ENCODE results near the gene TRIM69. TPM values are rescaled to one million over a fixed set of nuclear protein-coding genes. Genes with fewer than 3 reads are reported as not detected.
A peak's percentile ranks its signal among the peaks of the same experiment; 100 is the strongest.

The TRIM69 gene
- total RNA-seq, 1 donor from 2014 or later, result 37.2 TPM

DNA sequence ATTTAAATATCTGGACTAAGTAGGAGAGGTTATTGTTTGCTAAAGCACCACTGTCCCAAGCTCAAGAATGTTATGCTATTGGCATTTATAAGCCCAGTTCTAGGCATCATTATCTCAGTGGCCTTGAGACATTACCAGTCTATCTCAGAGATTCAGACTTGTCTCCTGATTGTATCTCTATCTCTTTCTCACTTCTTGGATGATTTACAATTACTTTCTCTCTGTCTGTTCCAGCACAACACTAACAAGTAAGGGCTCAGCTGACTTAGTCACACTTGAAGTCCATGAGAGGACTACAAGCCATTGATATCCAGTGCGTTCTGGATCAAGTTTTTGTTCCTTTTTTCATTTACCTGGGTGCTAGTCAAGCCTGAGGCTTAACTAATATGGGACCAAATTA is 60.2 kb downstream of the TRIM69 start:
- no peaks in the 10 kb centered on the region for H3K9me3 Mint-ChIP-seq (ENCODE audit: unreplicated experiment)

GRCh38 chr15:44798826-44799225 is 62.5 kb downstream of the TRIM69 start:
- no peak for DNase-seq (ENCODE audit: low read depth)
- H3K9ac ChIP-seq (ENCODE audit: low read length), result no peak overlapping the region
- peaks cover 2% of the 10 kb centered on the region for H3K9me3 ChIP-seq (ENCODE audit: insufficient read depth, low read depth, low read length)
- no peaks in the 10 kb centered on the region for H3K4me1 ChIP-seq (ENCODE audit: insufficient read depth, low read length)
- no peak overlapping the region for H2AFZ ChIP-seq (ENCODE audit: low read depth, low read length)
- no peak overlapping the region for H3K4me2 ChIP-seq (ENCODE audit: low read length)
- Mint-ChIP-seq H3K27ac (ENCODE audit: unreplicated experiment) (no peak overlapping the region), H3K36me3 (ENCODE audit: low read depth, unreplicated experiment) (no peaks in the 10 kb centered on the region), H3K27me3 (ENCODE audit: low read depth, unreplicated experiment) (peaks cover 4% of the 10 kb centered on the region), H3K4me3 (ENCODE audit: unreplicated experiment) (no peak overlapping the region), H3K4me1 (ENCODE audit: low read depth, unreplicated experiment) (peaks cover 2% of the 10 kb centered on the region), H3K9me3 (ENCODE audit: unreplicated experiment) (no peaks in the 10 kb centered on the region)
- H3K4me3 ChIP-seq (ENCODE audit: insufficient read depth, low read depth, low read length), result no peak overlapping the region
- H3K27me3 ChIP-seq (ENCODE audit: insufficient read depth, low read length), result peaks cover 10% of the 10 kb centered on the region
- H3K79me2 ChIP-seq (ENCODE audit: insufficient read depth, low read length), result no peaks in the 10 kb centered on the region
- H4K20me1 ChIP-seq (ENCODE audit: insufficient read depth, low read length), result no peaks in the 10 kb centered on the region
- FAIRE-seq, result no peak
- no peak overlapping the region for H3K27ac ChIP-seq (ENCODE audit: low read depth, low read length)
- TF ChIP-seq, protein P1, sequence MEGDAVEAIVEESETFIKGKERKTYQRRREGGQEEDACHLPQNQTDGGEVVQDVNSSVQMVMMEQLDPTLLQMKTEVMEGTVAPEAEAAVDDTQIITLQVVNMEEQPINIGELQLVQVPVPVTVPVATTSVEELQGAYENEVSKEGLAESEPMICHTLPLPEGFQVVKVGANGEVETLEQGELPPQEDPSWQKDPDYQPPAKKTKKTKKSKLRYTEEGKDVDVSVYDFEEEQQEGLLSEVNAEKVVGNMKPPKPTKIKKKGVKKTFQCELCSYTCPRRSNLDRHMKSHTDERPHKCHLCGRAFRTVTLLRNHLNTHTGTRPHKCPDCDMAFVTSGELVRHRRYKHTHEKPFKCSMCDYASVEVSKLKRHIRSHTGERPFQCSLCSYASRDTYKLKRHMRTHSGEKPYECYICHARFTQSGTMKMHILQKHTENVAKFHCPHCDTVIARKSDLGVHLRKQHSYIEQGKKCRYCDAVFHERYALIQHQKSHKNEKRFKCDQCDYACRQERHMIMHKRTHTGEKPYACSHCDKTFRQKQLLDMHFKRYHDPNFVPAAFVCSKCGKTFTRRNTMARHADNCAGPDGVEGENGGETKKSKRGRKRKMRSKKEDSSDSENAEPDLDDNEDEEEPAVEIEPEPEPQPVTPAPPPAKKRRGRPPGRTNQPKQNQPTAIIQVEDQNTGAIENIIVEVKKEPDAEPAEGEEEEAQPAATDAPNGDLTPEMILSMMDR (IDR thresholded peaks at IDR 0.05; ENCODE audit: insufficient read depth, low read depth, low read length), result peak; percentile 18
- TF ChIP-seq EZH2 (IDR thresholded peaks at IDR 0.05; ENCODE audit: insufficient read depth, low read length), result no peak
- no peaks in the 10 kb centered on the region for H3K36me3 ChIP-seq (ENCODE audit: insufficient read depth, low read length)

More for the DNA sequence above, 60.2 kb downstream of the TRIM69 start:
- Mint-ChIP-seq H3K27ac (ENCODE audit: unreplicated experiment) (no peak overlapping the region), H3K4me1 (ENCODE audit: low read depth, unreplicated experiment) (peaks cover 2% of the 10 kb centered on the region), H3K36me3 (ENCODE audit: low read depth, unreplicated experiment) (no peaks in the 10 kb centered on the region), H3K4me3 (ENCODE audit: unreplicated experiment) (no peak overlapping the region), H3K27me3 (ENCODE audit: low read depth, unreplicated experiment) (peaks cover 2% of the 10 kb centered on the region)
- Histone ChIP-seq H3K27ac (ENCODE audit: low read depth, low read length) (no peak overlapping the region), H2AFZ (ENCODE audit: low read depth, low read length) (no peak overlapping the region), H4K20me1 (ENCODE audit: insufficient read depth, low read length) (no peaks in the 10 kb centered on the region), H3K4me1 (ENCODE audit: insufficient read depth, low read length) (no peaks in the 10 kb centered on the region), H3K9ac (ENCODE audit: low read length) (no peak overlapping the region), H3K36me3 (ENCODE audit: insufficient read depth, low read length) (no peaks in the 10 kb centered on the region), H3K27me3 (ENCODE audit: insufficient read depth, low read length) (peaks cover 2% of the 10 kb centered on the region), H3K9me3 (ENCODE audit: insufficient read depth, low read depth, low read length) (no peaks in the 10 kb centered on the region), H3K4me2 (ENCODE audit: low read length) (no peak overlapping the region), H3K4me3 (ENCODE audit: insufficient read depth, low read depth, low read length) (no peak overlapping the region), H3K79me2 (ENCODE audit: insufficient read depth, low read length) (no peaks in the 10 kb centered on the region)
- TF ChIP-seq, protein P1 (IDR thresholded peaks at IDR 0.05; ENCODE audit: insufficient read depth, low read depth, low read length), result no peak
- TF ChIP-seq EZH2 (IDR thresholded peaks at IDR 0.05; ENCODE audit: insufficient read depth, low read length), result no peak
- DNase-seq (ENCODE audit: low read depth) (no peak), FAIRE-seq (no peak)

DNA sequence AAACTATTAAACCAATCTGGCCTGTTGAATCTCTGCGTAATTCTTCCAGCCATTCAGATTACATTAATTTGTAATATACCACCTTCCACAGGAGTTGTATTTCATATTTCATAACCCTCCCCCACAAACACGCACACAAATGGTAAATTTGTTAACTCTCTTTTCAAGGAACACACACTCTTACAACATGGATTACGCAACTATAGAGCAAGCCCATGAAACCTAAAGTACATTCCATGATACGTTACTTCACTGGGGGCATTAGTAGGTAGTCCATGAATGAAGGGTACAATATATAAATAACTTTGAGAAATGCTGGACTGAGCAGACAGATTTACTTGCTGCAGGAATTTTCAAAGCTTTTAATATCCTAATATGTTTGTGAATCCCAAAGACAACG is 65.0 kb downstream of the TRIM69 start:
- H3K9me3 ChIP-seq (ENCODE audit: insufficient read depth, low read depth, low read length), result peaks cover 2% of the 10 kb centered on the region
- H3K27ac ChIP-seq (ENCODE audit: low read depth, low read length), result no peak overlapping the region
- Mint-ChIP-seq H3K27ac (ENCODE audit: unreplicated experiment) (no peak overlapping the region), H3K9me3 (ENCODE audit: unreplicated experiment) (no peaks in the 10 kb centered on the region), H3K4me1 (ENCODE audit: low read depth, unreplicated experiment) (no peaks in the 10 kb centered on the region), H3K27me3 (ENCODE audit: low read depth, unreplicated experiment) (peaks cover 11% of the 10 kb centered on the region), H3K36me3 (ENCODE audit: low read depth, unreplicated experiment) (no peaks in the 10 kb centered on the region), H3K4me3 (ENCODE audit: unreplicated experiment) (no peak overlapping the region)
- H3K79me2 ChIP-seq (ENCODE audit: insufficient read depth, low read length), result no peaks in the 10 kb centered on the region
- H2AFZ ChIP-seq (ENCODE audit: low read depth, low read length), result no peak overlapping the region
- no peak for TF ChIP-seq EZH2 (IDR thresholded peaks at IDR 0.05; ENCODE audit: insufficient read depth, low read length)
- TF ChIP-seq, protein P1 (IDR thresholded peaks at IDR 0.05; ENCODE audit: insufficient read depth, low read depth, low read length), result no peak
- no peaks in the 10 kb centered on the region for H3K36me3 ChIP-seq (ENCODE audit: insufficient read depth, low read length)
- FAIRE-seq (no peak), DNase-seq (ENCODE audit: low read depth) (no peak)
- no peaks in the 10 kb centered on the region for H4K20me1 ChIP-seq (ENCODE audit: insufficient read depth, low read length)
- no peak overlapping the region for H3K9ac ChIP-seq (ENCODE audit: low read length)
- no peaks in the 10 kb centered on the region for H3K4me1 ChIP-seq (ENCODE audit: insufficient read depth, low read length)
- no peak overlapping the region for H3K4me3 ChIP-seq (ENCODE audit: insufficient read depth, low read depth, low read length)
- H3K4me2 ChIP-seq (ENCODE audit: low read length), result no peak overlapping the region
- peaks cover 17% of the 10 kb centered on the region for H3K27me3 ChIP-seq (ENCODE audit: insufficient read depth, low read length)

All from astrocyte (in vitro differentiated cells and primary cell).